Neural progenitor cell (in vitro differentiated cells): ENCODE data around the gene MPP2. TPM values are rescaled to one million over a fixed set of nuclear protein-coding genes. Genes with fewer than 3 reads are reported as not detected.

Source experiments
- DNase-seq: peaks from one replicate; pipeline ENCODE4 v3.0.0-alpha.2; 2016; ENCODE audit warnings: low spot score
- H2AFZ ChIP-seq: fragments of 200-600 bp; sonication (generic); replicated peaks from 2 replicates; pipeline ENCODE4 v1.6.1; 2016; ENCODE audit warnings: antibody characterized with exemption
- H3F3A ChIP-seq: fragments of 200-600 bp; sonication (generic); 2 replicates; pipeline ENCODE4 v1.6.1; 2016; ENCODE audit warnings: antibody characterized with exemption, low read depth
- H3K27ac ChIP-seq: fragments of 200-600 bp; sonication (generic); 2 replicates; pipeline ENCODE4 v1.5.1; 2016; ENCODE audit warnings: mild to moderate bottlenecking
- H3K27me3 ChIP-seq: fragments of 200-600 bp; sonication (generic); 2 replicates; pipeline ENCODE4 v1.6.1; 2016; ENCODE audit warnings: mild to moderate bottlenecking, moderate library complexity
- H3K36me3 ChIP-seq: fragments of 200-600 bp; sonication (generic); 2 replicates; pipeline ENCODE4 v1.5.1; 2016
- H3K4me1 ChIP-seq: fragments of 200-600 bp; sonication (generic); 2 replicates; pipeline ENCODE4 v1.6.1; 2016; ENCODE audit warnings: mixed run types
- H3K4me2 ChIP-seq: fragments of 200-600 bp; sonication (generic); 2 replicates; pipeline ENCODE4 v1.6.1; 2016
- H3K4me3 ChIP-seq: fragments of 200-600 bp; sonication (generic); 2 replicates; pipeline ENCODE4 v1.5.1; 2016
- H3K79me2 ChIP-seq: fragments of 200-600 bp; sonication (generic); 2 replicates; pipeline ENCODE4 v1.6.1; 2016; ENCODE audit warnings: low read depth
- H3K9ac ChIP-seq: fragments of 200-600 bp; sonication (generic); 2 replicates; pipeline ENCODE4 v1.6.1; 2016
- H3K9me3 ChIP-seq: fragments of 200-600 bp; sonication (generic); 2 replicates; pipeline ENCODE4 v1.5.1; 2016; ENCODE audit warnings: low read depth
- H4K20me1 ChIP-seq: fragments of 200-600 bp; sonication (generic); 2 replicates; pipeline ENCODE4 v1.6.1; 2016; ENCODE audit warnings: low read depth
- H3K27ac Mint-ChIP-seq: 3 replicates; pipeline ENCODE4 v1.8.0; 2021; ENCODE audit warnings: mixed read lengths
- H3K27me3 Mint-ChIP-seq: 2 replicates; pipeline ENCODE4 v1.8.0; 2022; ENCODE audit warnings: low read depth, mild to moderate bottlenecking, inconsistent platforms, moderate library complexity, mixed read lengths; ENCODE audit not compliant: insufficient read depth
- H3K36me3 Mint-ChIP-seq: 3 replicates; pipeline ENCODE4 v1.8.0; 2021; ENCODE audit warnings: mixed read lengths
- H3K4me1 Mint-ChIP-seq: 3 replicates; pipeline ENCODE4 v1.8.0; 2021; ENCODE audit warnings: mixed read lengths
- H3K4me3 Mint-ChIP-seq: 3 replicates; pipeline ENCODE4 v1.8.0; 2021; ENCODE audit warnings: mild to moderate bottlenecking, moderate library complexity, mixed read lengths
- H3K9me3 Mint-ChIP-seq: 3 replicates; pipeline ENCODE4 v1.8.0; 2020; ENCODE audit warnings: mixed read lengths
- CTCF ChIP-seq: fragments of 200-600 bp; sonication (generic); IDR thresholded peaks from 2 replicates; pipeline ENCODE4 v1.5.1; 2017; ENCODE audit warnings: antibody characterized with exemption, mild to moderate bottlenecking
- EZH2 ChIP-seq: fragments of 200-600 bp; sonication (generic); IDR thresholded peaks from 2 replicates; pipeline ENCODE4 v1.6.1; 2017; ENCODE audit warnings: antibody characterized with exemption, mild to moderate bottlenecking, moderate library complexity
- EZH2phosphoT487 ChIP-seq: fragments of 200-600 bp; sonication (generic); IDR thresholded peaks from 2 replicates; pipeline ENCODE4 v1.6.1; 2017; ENCODE audit warnings: antibody characterized with exemption
- total RNA-seq: library from RNA; depleted of rRNA; stranded (reverse); fragments of >200 nt; gene quantifications from 2 replicates; pipeline ENCODE4 v1.2.3, GENCODE V29; 2015; ENCODE audit warnings: low replicate concordance

The MPP2 gene
- total RNA-seq, 1 donor from 2014 or later: 7.8 TPM

GRCh38 chr17:43927060-43927864, 19.9 kb upstream of the MPP2 start:
- no peak overlapping the region for H3K4me3 Mint-ChIP-seq
- H3K36me3 Mint-ChIP-seq: no peaks in the 10 kb centered on the region
- TF ChIP-seq EZH2: peak; percentile 37
- TF ChIP-seq EZH2phosphoT487: no peak

GRCh38 chr17:43924558-43924957, 17.2 kb upstream of the MPP2 start:
- Mint-ChIP-seq H3K27me3 (peaks cover 22% of the 10 kb centered on the region), H3K4me1 (peaks cover 9% of the 10 kb centered on the region), H3K4me3 (no peak overlapping the region), H3K9me3 (no peaks in the 10 kb centered on the region), H3K27ac (no peak overlapping the region), H3K36me3 (no peaks in the 10 kb centered on the region)
- Histone ChIP-seq H3K36me3 (no peaks in the 10 kb centered on the region), H3K27me3 (peaks cover 45% of the 10 kb centered on the region), H3K9ac (no peak overlapping the region), H2AFZ (no peak overlapping the region), H3K27ac (no peak overlapping the region), H3K4me2 (no peak overlapping the region), H3K9me3 (no peaks in the 10 kb centered on the region), H4K20me1 (no peaks in the 10 kb centered on the region), H3K4me1 (peaks cover 15% of the 10 kb centered on the region), H3K4me3 (no peak overlapping the region), H3K79me2 (no peaks in the 10 kb centered on the region), H3F3A (no peaks in the 10 kb centered on the region)
- no peak for TF ChIP-seq CTCF
- TF ChIP-seq EZH2phosphoT487: no peak
- TF ChIP-seq EZH2: no peak
- DNase-seq: no peak

More at GRCh38 chr17:43927060-43927864, 19.9 kb upstream of the MPP2 start:
- no peak overlapping the region for H3K9ac ChIP-seq
- no peak overlapping the region for H3K27ac ChIP-seq
- no peaks in the 10 kb centered on the region for H3F3A ChIP-seq
- H2AFZ ChIP-seq: peak overlapping the region; percentile 34
- peak overlapping the region; percentile 80 for H3K4me2 ChIP-seq
- H3K9me3 Mint-ChIP-seq: no peaks in the 10 kb centered on the region
- peaks cover 49% of the 10 kb centered on the region for H3K27me3 ChIP-seq
- no peaks in the 10 kb centered on the region for H4K20me1 ChIP-seq
- no peak overlapping the region for H3K27ac Mint-ChIP-seq
- H3K9me3 ChIP-seq: no peaks in the 10 kb centered on the region
- peak overlapping the region; percentile 32 for H3K4me3 ChIP-seq
- H3K4me1 ChIP-seq: peaks cover 15% of the 10 kb centered on the region
- peak; percentile 69 for DNase-seq
- peaks cover 9% of the 10 kb centered on the region for H3K4me1 Mint-ChIP-seq
- H3K27me3 Mint-ChIP-seq: peaks cover 19% of the 10 kb centered on the region
- H3K36me3 ChIP-seq: no peaks in the 10 kb centered on the region
- no peaks in the 10 kb centered on the region for H3K79me2 ChIP-seq

- H3K27me3 Mint-ChIP-seq: peaks cover 10% of the 10 kb centered on the region
These were observed 13.3 kb upstream of the MPP2 start for GRCh38 chr17:43920500-43921095.

More at GRCh38 chr17:43920500-43921095, 13.3 kb upstream of the MPP2 start:
- H3K27me3 ChIP-seq: peaks cover 16% of the 10 kb centered on the region
- H3K79me2 ChIP-seq: no peaks in the 10 kb centered on the region
- H4K20me1 ChIP-seq: no peaks in the 10 kb centered on the region
- H3K9me3 ChIP-seq: no peaks in the 10 kb centered on the region
- DNase-seq: no peak
- no peak overlapping the region for H3K4me3 Mint-ChIP-seq
- H3K36me3 Mint-ChIP-seq: no peaks in the 10 kb centered on the region
- H3K27ac ChIP-seq: no peak overlapping the region
- no peak overlapping the region for H3K4me3 ChIP-seq
- TF ChIP-seq EZH2phosphoT487 (no peak), EZH2 (no peak), CTCF (no peak)
- H3K9me3 Mint-ChIP-seq: no peaks in the 10 kb centered on the region
- H3K4me1 ChIP-seq: peaks cover 4% of the 10 kb centered on the region
- no peaks in the 10 kb centered on the region for H3F3A ChIP-seq
- H3K9ac ChIP-seq: no peak overlapping the region
- no peaks in the 10 kb centered on the region for H3K36me3 ChIP-seq
- no peak overlapping the region for H3K4me2 ChIP-seq
- peaks cover 11% of the 10 kb centered on the region for H3K4me1 Mint-ChIP-seq
- H2AFZ ChIP-seq: no peak overlapping the region
- no peak overlapping the region for H3K27ac Mint-ChIP-seq
